ENCODE measurements around the gene DUSP22.

- no peak for TF ChIP-seq POLR2A (IDR thresholded peaks at IDR 0.05; ENCODE audit: low read depth, low read length)
- no peak for TF ChIP-seq POLR2AphosphoS5 (IDR thresholded peaks at IDR 0.05; ENCODE audit: low read depth, low read length)
- TF ChIP-seq TAF1 (IDR thresholded peaks at IDR 0.05; ENCODE audit: borderline replicate concordance, low read depth, low read length): no peak
These were observed 34.5 kb upstream of the DUSP22 start for GRCh38 chr6:257774-258173.
